SK-N-DZ (cell line): Measurements from ENCODE around the gene ADAMTS17.
"Not testable (repeated sequence)": the region's sequence is repeated elsewhere in the genome, so short reads cannot be mapped to it uniquely, and the experiment has no call there.

Experiments used
- DNase-seq: peaks from one replicate; pipeline ENCODE4 v3.0.0-alpha.2; 2015; ENCODE audit warnings: low spot score

The ADAMTS17 gene

GRCh38 chr15:99980752-99981151 lies 361.0 kb downstream of the ADAMTS17 start:
- no peak for DNase-seq

- not testable (repeated sequence) for DNase-seq
Measured at GRCh38 chr15:99979886-99980285, 361.9 kb downstream of the ADAMTS17 start.

GRCh38 chr15:99979371-99979770 lies 362.4 kb downstream of the ADAMTS17 start:
- DNase-seq = no peak

GRCh38 chr15:99978426-99978825 lies 363.3 kb downstream of the ADAMTS17 start:
- no peak for DNase-seq

- DNase-seq = no peak
Measured at GRCh38 chr15:99977929-99978328, 363.8 kb downstream of the ADAMTS17 start.

GRCh38 chr15:99976811-99977271 lies 364.9 kb downstream of the ADAMTS17 start:
- DNase-seq = no peak

GRCh38 chr15:99976000-99976399 lies 365.8 kb downstream of the ADAMTS17 start:
- DNase-seq = no peak

GRCh38 chr15:99974246-99974645 lies 367.5 kb downstream of the ADAMTS17 start:
- DNase-seq = no peak

GRCh38 chr15:99973351-99973750 lies 368.4 kb downstream of the ADAMTS17 start:
- no peak for DNase-seq

GRCh38 chr15:99970891-99971430 lies 370.8 kb downstream of the ADAMTS17 start:
- DNase-seq = no peak

- DNase-seq = no peak
Measured at GRCh38 chr15:99969261-99969920, 372.4 kb downstream of the ADAMTS17 start.

- DNase-seq = no peak
Measured at GRCh38 chr15:99967841-99968371, 373.9 kb downstream of the ADAMTS17 start.

- DNase-seq = no peak
Measured at GRCh38 chr15:99966815-99967214, 375.0 kb downstream of the ADAMTS17 start.

- DNase-seq = no peak
Measured at GRCh38 chr15:99965376-99965775, 376.4 kb downstream of the ADAMTS17 start.

GRCh38 chr15:99963976-99964375 lies 377.8 kb downstream of the ADAMTS17 start:
- no peak for DNase-seq

- no peak for DNase-seq
Measured at GRCh38 chr15:99963096-99963825, 378.5 kb downstream of the ADAMTS17 start.

- DNase-seq = no peak
Measured at GRCh38 chr15:99962006-99962561, 379.7 kb downstream of the ADAMTS17 start.

GRCh38 chr15:99961011-99961441 lies 380.7 kb downstream of the ADAMTS17 start:
- DNase-seq = no peak

GRCh38 chr15:99959326-99959725 lies 382.4 kb downstream of the ADAMTS17 start:
- no peak for DNase-seq

- DNase-seq = no peak
Measured at GRCh38 chr15:99958426-99959097, 383.2 kb downstream of the ADAMTS17 start.

GRCh38 chr15:99957642-99958013 lies 384.1 kb downstream of the ADAMTS17 start:
- no peak for DNase-seq
